ENCODE data around the gene ZNF358.

GRCh38 chr19:7507884-7508283 is 8.0 kb upstream of the ZNF358 start:
- no peak for TF ChIP-seq POLR2A (IDR thresholded peaks at IDR 0.05)
- no peak for TF ChIP-seq CTCF (IDR thresholded peaks at IDR 0.05)

All from lower leg skin (tissue), 3 donors.